Osteoblast (primary cell): ENCODE measurements around the gene MARCHF4. TPM values are rescaled to one million over a fixed set of nuclear protein-coding genes. Genes with fewer than 3 reads are reported as not detected.
"Not testable (repeated sequence)": the region's sequence is repeated elsewhere in the genome, so short reads cannot be mapped to it uniquely, and the experiment has no call there.

Source experiments
- DNase-seq: peaks from one replicate; pipeline ENCODE4 v3.0.0; 2011; ENCODE audit warnings: low spot score, mixed read lengths; ENCODE audit not compliant: insufficient read length; ENCODE audit errors: missing footprints
- H2AFZ ChIP-seq: 2 replicates; pipeline ENCODE4 v1.6.0; 2011; ENCODE audit warnings: mild to moderate bottlenecking, low read length
- H3K27ac ChIP-seq: 2 replicates; pipeline ENCODE4 v1.5.1; 2011; ENCODE audit warnings: mild to moderate bottlenecking, low read depth, low read length, moderate library complexity
- H3K27me3 ChIP-seq: 2 replicates; pipeline ENCODE4 v1.6.0; 2012; ENCODE audit warnings: mild to moderate bottlenecking, control low read depth, inconsistent platforms, low read length, moderate library complexity; ENCODE audit not compliant: insufficient read depth
- H3K36me3 ChIP-seq: 2 replicates; pipeline ENCODE4 v1.5.1; 2011; ENCODE audit warnings: mild to moderate bottlenecking, low read length, control low read depth, moderate library complexity; ENCODE audit not compliant: insufficient read depth
- H3K4me1 ChIP-seq: 2 replicates; pipeline ENCODE4 v1.5.1; 2011; ENCODE audit warnings: mild to moderate bottlenecking, low read length, control low read depth, moderate library complexity; ENCODE audit not compliant: insufficient read depth
- H3K4me2 ChIP-seq: 2 replicates; pipeline ENCODE4 v1.6.0; 2011; ENCODE audit warnings: mild to moderate bottlenecking, low read length; ENCODE audit not compliant: insufficient read depth
- H3K4me3 ChIP-seq: fragments of 200-600 bp; sonication (generic); 3 replicates; pipeline ENCODE4 v1.5.1; 2012; ENCODE audit warnings: mild to moderate bottlenecking, low read length, inconsistent platforms; ENCODE audit not compliant: insufficient read depth
- H3K79me2 ChIP-seq: 2 replicates; pipeline ENCODE4 v1.6.0; 2012; ENCODE audit warnings: mild to moderate bottlenecking, low read length, control low read depth, inconsistent platforms; ENCODE audit not compliant: insufficient read depth
- H3K9me3 ChIP-seq: 2 replicates; pipeline ENCODE4 v1.5.1; 2011; ENCODE audit warnings: low read depth, low read length, control low read depth
- H4K20me1 ChIP-seq: 2 replicates; pipeline ENCODE4 v1.6.0; 2012; ENCODE audit warnings: mild to moderate bottlenecking, low read length, control low read depth; ENCODE audit not compliant: insufficient read depth
- CTCF ChIP-seq: IDR thresholded peaks from 2 replicates; pipeline ENCODE4 v1.5.1; 2011; ENCODE audit warnings: mild to moderate bottlenecking, low read depth, low read length, moderate library complexity; ENCODE audit errors: extremely low read depth
- total RNA-seq: library from RNA; depleted of rRNA; stranded (reverse); fragments of >200 nt; gene quantifications from 2 replicates; pipeline ENCODE4 v1.2.3, GENCODE V29; 2012

MARCHF4 gene
- total RNA-seq, 1 donor = 0.72 TPM

DNA sequence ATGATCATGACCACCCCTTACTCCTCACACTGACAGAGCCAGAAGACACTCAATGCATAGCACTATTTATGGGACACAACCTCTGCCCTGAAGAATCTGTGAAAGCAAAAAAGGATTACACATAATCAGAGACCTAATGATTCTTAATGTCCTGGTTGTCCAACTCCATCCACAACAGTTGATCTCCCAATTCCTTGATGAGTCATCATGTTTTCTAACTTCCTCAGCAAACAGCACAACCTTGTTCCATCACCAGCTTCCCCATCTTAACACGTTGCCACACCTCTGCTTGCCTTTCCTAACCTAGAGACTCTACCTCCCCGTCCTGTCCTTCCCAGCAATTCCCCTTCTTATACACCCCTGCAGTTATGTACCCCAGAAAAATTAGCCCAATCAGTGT lies 13.2 kb upstream of the MARCHF4 start:
- Histone ChIP-seq H3K36me3 (no peaks in the 10 kb centered on the region), H3K79me2 (no peaks in the 10 kb centered on the region), H3K4me3 (no peak overlapping the region), H4K20me1 (no peaks in the 10 kb centered on the region), H3K9me3 (no peaks in the 10 kb centered on the region), H3K27ac (no peak overlapping the region), H2AFZ (no peak overlapping the region), H3K27me3 (no peaks in the 10 kb centered on the region), H3K4me1 (no peaks in the 10 kb centered on the region), H3K4me2 (no peak overlapping the region)
- no peak for DNase-seq
- TF ChIP-seq CTCF = no peak

GRCh38 chr2:216384409-216384808 lies 12.1 kb upstream of the MARCHF4 start:
- H3K4me3 ChIP-seq, H4K20me1 ChIP-seq, H3K36me3 ChIP-seq, DNase-seq, H3K4me2 ChIP-seq, H3K4me1 ChIP-seq, H3K27me3 ChIP-seq, H3K79me2 ChIP-seq, H2AFZ ChIP-seq, H3K9me3 ChIP-seq, H3K27ac ChIP-seq: not testable (repeated sequence)

GRCh38 chr2:216379977-216380376 lies 7.7 kb upstream of the MARCHF4 start:
- no peak overlapping the region for H2AFZ ChIP-seq
- DNase-seq = no peak
- TF ChIP-seq CTCF = no peak

GRCh38 chr2:216375286-216375685 lies 3.0 kb upstream of the MARCHF4 start:
- H3K27ac ChIP-seq = no peak overlapping the region
- H4K20me1 ChIP-seq = no peaks in the 10 kb centered on the region
- peaks cover 25% of the 10 kb centered on the region for H3K4me1 ChIP-seq
- no peak overlapping the region for H3K4me2 ChIP-seq
- no peak overlapping the region for H2AFZ ChIP-seq
- no peaks in the 10 kb centered on the region for H3K36me3 ChIP-seq
- no peaks in the 10 kb centered on the region for H3K9me3 ChIP-seq
- no peaks in the 10 kb centered on the region for H3K27me3 ChIP-seq
- no peak for TF ChIP-seq CTCF
- H3K4me3 ChIP-seq = no peak overlapping the region
- no peak for DNase-seq
- H3K79me2 ChIP-seq = peaks cover 7% of the 10 kb centered on the region

More at GRCh38 chr2:216379977-216380376, 7.7 kb upstream of the MARCHF4 start:
- H3K79me2 ChIP-seq = no peaks in the 10 kb centered on the region
- H3K9me3 ChIP-seq = no peaks in the 10 kb centered on the region
- no peak overlapping the region for H3K4me2 ChIP-seq
- H4K20me1 ChIP-seq = no peaks in the 10 kb centered on the region
- no peak overlapping the region for H3K4me3 ChIP-seq
- no peak overlapping the region for H3K27ac ChIP-seq
- no peaks in the 10 kb centered on the region for H3K4me1 ChIP-seq
- H3K36me3 ChIP-seq = no peaks in the 10 kb centered on the region
- no peaks in the 10 kb centered on the region for H3K27me3 ChIP-seq
